K562 (cell line): ENCODE data around the gene GOPC. TPM values are rescaled to one million over a fixed set of nuclear protein-coding genes. Genes with fewer than 3 reads are reported as not detected.

ENCODE experiments used
- ARHGAP35 ChIP-seq: fragments of 450-650 bp; IDR thresholded peaks from 2 replicates; pipeline ENCODE4 v1.6.1; 2018; ENCODE audit not compliant: partially characterized antibody
- BMI1 ChIP-seq: fragments of 150-350 bp; IDR thresholded peaks from 2 replicates; pipeline ENCODE4 v1.6.1; 2014; ENCODE audit warnings: low read length
- DPF2 ChIP-seq: fragments of 450-650 bp; IDR thresholded peaks from 2 replicates; pipeline ENCODE4 v1.6.1; 2016
- ELF1 ChIP-seq: fragments of 200-800 bp; sonication (Bioruptor generic); IDR thresholded peaks from 2 replicates; pipeline ENCODE4 v1.6.1; 2016; ENCODE audit warnings: missing genetic modification characterization, missing compliant biosample characterization
- EWSR1 ChIP-seq: fragments of 450-650 bp; IDR thresholded peaks from 2 replicates; pipeline ENCODE4 v1.6.1; 2018; ENCODE audit warnings: borderline replicate concordance, mild to moderate bottlenecking, low read depth, moderate library complexity; ENCODE audit not compliant: partially characterized antibody
- HNRNPH1 ChIP-seq: fragments of 200-400 bp; formaldehyde crosslinking; optimal IDR thresholded peaks from 2 replicates; pipeline ENCODE3; 2017; ENCODE audit warnings: low read depth, mild to moderate bottlenecking, low read length, moderate library complexity
- HNRNPUL1 ChIP-seq: fragments of 200-400 bp; formaldehyde crosslinking; IDR thresholded peaks from 2 replicates; pipeline ENCODE4 v1.6.1; 2017; ENCODE audit warnings: low read length
- MAFF ChIP-seq: IDR thresholded peaks from 2 replicates; pipeline ENCODE4 v1.6.1; 2012; ENCODE audit warnings: low read length, improper control_type of control experiment
- MED1 ChIP-seq: sonication (generic); formaldehyde crosslinking; IDR thresholded peaks from 2 replicates; pipeline ENCODE4 v1.8.1; 2023; ENCODE audit warnings: missing genetic modification reagents, borderline replicate concordance
- MIER1 ChIP-seq: fragments of 450-650 bp; IDR thresholded peaks from 2 replicates; pipeline ENCODE4 v1.6.1; 2016; ENCODE audit warnings: antibody characterized with exemption, mild to moderate bottlenecking, low read depth
- MNT ChIP-seq, 2 experiments: fragments of 450-650 bp; conservative IDR thresholded peaks; 2 replicates each; pipeline ENCODE4 v1.6.1; 2017; ENCODE audit warnings: mild to moderate bottlenecking in 2 of 2, moderate library complexity in 2 of 2
- NBN ChIP-seq: fragments of 450-650 bp; IDR thresholded peaks from 2 replicates; pipeline ENCODE4 v1.6.1; 2016; ENCODE audit warnings: low read depth, mild to moderate bottlenecking
- RAD51 ChIP-seq: fragments of 450-650 bp; IDR thresholded peaks from 2 replicates; pipeline ENCODE4 v1.7.1; 2016; ENCODE audit warnings: low read depth, mild to moderate bottlenecking, borderline replicate concordance
- RFX7 ChIP-seq: fragments of 250-450 bp; sonication (Bioruptor Pico); IDR thresholded peaks from 2 replicates; pipeline ENCODE4 v1.5.1; 2021; ENCODE audit warnings: mild to moderate bottlenecking
- SMAD1 ChIP-seq: fragments of 150-350 bp; IDR thresholded peaks from 2 replicates; pipeline ENCODE4 v1.6.1; 2014; ENCODE audit warnings: low read length, low read depth; ENCODE audit not compliant: partially characterized antibody
- SMC3 ChIP-seq: conservative IDR thresholded peaks from 2 replicates; pipeline ENCODE4 v1.6.1; 2011; ENCODE audit warnings: low read depth, low read length, improper control_type of control experiment; ENCODE audit not compliant: insufficient read depth
- TAF15 ChIP-seq: fragments of 200-400 bp; formaldehyde crosslinking; IDR thresholded peaks from 2 replicates; pipeline ENCODE4 v1.6.1; 2017; ENCODE audit warnings: mild to moderate bottlenecking, low read depth, low read length, moderate library complexity
- ZBED1 ChIP-seq: IDR thresholded peaks from 2 replicates; pipeline ENCODE4 v1.6.1; 2014
- ZBTB12 ChIP-seq: fragments of 250-450 bp; sonication (Bioruptor Pico); IDR thresholded peaks from 2 replicates; pipeline ENCODE4 v1.4.0; 2020
- ZBTB8A ChIP-seq: fragments of 450-650 bp; IDR thresholded peaks from 2 replicates; pipeline ENCODE4 v1.6.1; 2018; ENCODE audit warnings: mild to moderate bottlenecking, moderate library complexity; ENCODE audit not compliant: partially characterized antibody
- ZC3H4 ChIP-seq: sonication (generic); formaldehyde crosslinking; IDR thresholded peaks from 2 replicates; pipeline ENCODE4 v1.9.0; 2021; ENCODE audit warnings: missing genetic modification reagents, borderline replicate concordance
- ZEB2 ChIP-seq: fragments of 450-650 bp; IDR thresholded peaks from 2 replicates; pipeline ENCODE4 v1.6.1; 2016
- ZNF277 ChIP-seq: fragments of 250-450 bp; sonication (Bioruptor Pico); IDR thresholded peaks from 2 replicates; pipeline ENCODE4 v1.8.0; 2022; ENCODE audit warnings: inconsistent platforms, mild to moderate bottlenecking, moderate library complexity, borderline replicate concordance
- ZNF3 ChIP-seq: fragments of 250-450 bp; sonication (Bioruptor Pico); IDR thresholded peaks from 2 replicates; pipeline ENCODE4 v1.5.0; 2021; ENCODE audit warnings: mild to moderate bottlenecking, moderate library complexity
- polyA plus RNA-seq, 8 experiments: library from polyadenylated mRNA; depleted of rRNA in 4 of 8; stranded (reverse) in 5 of 8; unstranded in 3 of 8; fragments of >200 nt; fragmentation: Nextera tagmentation in 2 of 8; fragmentation: Illumina TruSeq in 1 of 8; extraction: Ambion mirVana in 2 of 8; extraction: Trizol in 1 of 8; gene quantifications; 2 replicates each; pipeline versions ENCODE4 v1.2.1 to v1.2.3, GENCODE V29; 2011 to 2014; ENCODE audit warnings: inconsistent platforms in 1 of 8, missing spikeins in 1 of 8
- total RNA-seq, 7 experiments: library from RNA; depleted of rRNA in 6 of 7; stranded (reverse); fragments of >200 nt in 6 of 7; fragmentation: Illumina TruSeq in 2 of 7; extraction: Trizol in 2 of 7; gene quantifications; 2 replicates each; pipeline versions ENCODE4 v1.2.1 to v1.2.3, GENCODE V29; 2011 to 2021; ENCODE audit warnings: low replicate concordance in 1 of 7
- TF ChIP-seq, protein P1 (sequence below): IDR thresholded peaks from 2 replicates; pipeline ENCODE4 v1.6.1; 2011; ENCODE audit not compliant: insufficient read length; ENCODE audit errors: extremely low read depth

GOPC gene
- total and polyA plus RNA-seq, 9 of the 15 experiments (the other 6 are each of a cell fraction or from before 2014, with no cell fraction given), result 10.0 to 32.2 (median 25.6) TPM

DNA sequence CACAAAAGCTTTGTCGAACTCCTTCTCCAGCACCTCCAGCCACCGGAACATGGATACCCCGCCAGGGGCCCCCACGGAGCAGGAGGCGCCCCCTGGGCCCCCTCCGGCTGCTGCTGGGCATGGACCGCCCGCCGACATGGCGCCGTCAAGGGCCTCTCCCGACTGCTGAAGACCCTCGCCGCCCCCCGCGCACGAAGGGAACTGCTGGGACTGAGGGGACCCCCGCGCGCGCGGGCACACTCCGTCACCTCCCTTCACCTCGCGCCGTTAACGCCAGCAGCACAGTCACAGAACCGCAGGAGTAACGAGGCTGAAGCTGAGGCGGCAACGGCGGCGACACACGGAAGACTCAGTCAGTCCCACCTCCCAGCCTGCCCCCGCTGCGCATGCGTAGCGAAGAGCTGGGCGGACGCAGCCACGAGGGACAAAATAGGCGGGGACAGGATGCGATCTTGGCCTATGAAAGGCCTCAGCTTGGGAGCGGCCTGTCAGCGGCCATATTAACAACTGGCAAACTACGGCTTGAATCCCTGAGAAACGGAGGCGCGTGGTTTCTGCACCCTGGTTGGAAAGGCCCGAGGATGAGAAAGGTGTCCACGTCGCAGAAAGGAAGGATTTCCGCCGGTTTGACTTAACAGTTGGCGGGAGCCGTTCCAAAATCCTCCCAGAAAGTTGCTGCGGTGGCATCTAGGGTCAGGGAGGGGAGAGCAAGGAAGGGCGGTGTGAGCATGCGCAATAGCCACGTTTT, at the start of gene GOPC (continued):
- TF ChIP-seq BMI1 (no peak), ZC3H4 (CRISPR knock-in tag) (no peak), ZNF3 (CRISPR knock-in tag) (no peak), MIER1 (no peak), ARHGAP35 (no peak), ZBTB8A (no peak), DPF2 (no peak; the same call in 1 of the 2 replicates), RFX7 (0 out of 2 replicates have a peak, but pooled peaks have one; percentile 23), ELF1 (tag) (peak; percentile 66), ZNF277 (CRISPR knock-in tag) (no peak), TAF15 (no peak), MED1 (CRISPR knock-in tag) (no peak), HNRNPUL1 (no peak), NBN (no peak), MAFF (0 out of 2 replicates have a peak, but pooled peaks have one; percentile 15), EWSR1 (no peak), SMAD1 (no peak), ZBED1 (no peak), SMC3 (0 out of 2 replicates have a peak, but pooled peaks have one; percentile 24), ZEB2 (no peak), HNRNPH1 (no peak), RAD51 (peak; percentile 49; the same call in 1 of the 2 replicates), ZBTB12 (no peak), MNT (conservative IDR thresholded peaks at IDR 0.05) (peak; percentile 84 to 87)
- TF ChIP-seq, protein P1, sequence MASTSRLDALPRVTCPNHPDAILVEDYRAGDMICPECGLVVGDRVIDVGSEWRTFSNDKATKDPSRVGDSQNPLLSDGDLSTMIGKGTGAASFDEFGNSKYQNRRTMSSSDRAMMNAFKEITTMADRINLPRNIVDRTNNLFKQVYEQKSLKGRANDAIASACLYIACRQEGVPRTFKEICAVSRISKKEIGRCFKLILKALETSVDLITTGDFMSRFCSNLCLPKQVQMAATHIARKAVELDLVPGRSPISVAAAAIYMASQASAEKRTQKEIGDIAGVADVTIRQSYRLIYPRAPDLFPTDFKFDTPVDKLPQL, result no peak
